Large intestine (tissue), 3 donors: ENCODE measurements around the gene SP4. TPM values are rescaled to one million over a fixed set of nuclear protein-coding genes. Genes with fewer than 3 reads are reported as not detected.

ENCODE experiments used
- DNase-seq, 2 donors: peaks; one replicate each; pipeline versions ENCODE4 v3.0.0 to v3.0.0-alpha.2; 2013
- H3K27ac ChIP-seq: one replicate; pipeline ENCODE4 v1.5.1; 2013; ENCODE audit warnings: low read length
- H3K27me3 ChIP-seq: 2 replicates; pipeline ENCODE4 v1.6.1; 2013; ENCODE audit warnings: low read length; ENCODE audit not compliant: control insufficient read depth, insufficient read depth
- H3K36me3 ChIP-seq: 2 replicates; pipeline ENCODE4 v1.6.1; 2013; ENCODE audit warnings: low read length; ENCODE audit not compliant: control insufficient read depth, insufficient read depth
- H3K4me1 ChIP-seq: one replicate; pipeline ENCODE4 v1.6.1; 2013; ENCODE audit warnings: low read length; ENCODE audit not compliant: control insufficient read depth, insufficient read depth
- H3K4me3 ChIP-seq: one replicate; pipeline ENCODE4 v1.5.1; 2013; ENCODE audit warnings: low read length
- H3K9me3 ChIP-seq: one replicate; pipeline ENCODE4 v1.6.1; 2013; ENCODE audit warnings: mild to moderate bottlenecking, low read depth, low read length, moderate library complexity; ENCODE audit not compliant: control insufficient read depth
- WGBS: methylation state at CpG from one replicate; pipeline ENCODE4 v1.1.5; 2013; ENCODE audit warnings: low lambda C conversion rate; ENCODE audit not compliant: insufficient coverage; 5-methylcytosine and 5-hydroxymethylcytosine counted together
- polyA plus RNA-seq: library from polyadenylated mRNA; unstranded; fragments of 120-200 nt; gene quantifications from one replicate; pipeline ENCODE4 v1.2.1, GENCODE V29; 2013

SP4 gene
- polyA plus RNA-seq, 1 donor = 5.0 TPM

GRCh38 chr7:21414795-21415393 lies 13.0 kb upstream of the SP4 start:
- H3K4me3 ChIP-seq = no peak overlapping the region
- peaks cover 14% of the 10 kb centered on the region for H3K27me3 ChIP-seq
- no peak for DNase-seq

GRCh38 chr7:21417647-21418046 lies 10.2 kb upstream of the SP4 start:
- H3K4me1 ChIP-seq = no peaks in the 10 kb centered on the region
- no peaks in the 10 kb centered on the region for H3K36me3 ChIP-seq
- H3K27me3 ChIP-seq = peaks cover 4% of the 10 kb centered on the region
- no peak overlapping the region for H3K4me3 ChIP-seq
- H3K9me3 ChIP-seq = no peaks in the 10 kb centered on the region
- DNase-seq = no peak
- no peak overlapping the region for H3K27ac ChIP-seq
- 70% methylated on average over 2 of the region's 4 CpGs for WGBS

More at GRCh38 chr7:21414795-21415393, 13.0 kb upstream of the SP4 start:
- no peak overlapping the region for H3K27ac ChIP-seq
- WGBS = 93% methylated on average over 4 of the region's 6 CpGs
- no peaks in the 10 kb centered on the region for H3K9me3 ChIP-seq
- H3K36me3 ChIP-seq = no peaks in the 10 kb centered on the region
- no peaks in the 10 kb centered on the region for H3K4me1 ChIP-seq

- H3K27me3 ChIP-seq = peaks cover under 1% of the 10 kb centered on the region
- no peak overlapping the region for H3K27ac ChIP-seq
- DNase-seq = no peak
- H3K9me3 ChIP-seq = no peaks in the 10 kb centered on the region
- no peaks in the 10 kb centered on the region for H3K36me3 ChIP-seq
- no peak overlapping the region for H3K4me3 ChIP-seq
- no peaks in the 10 kb centered on the region for H3K4me1 ChIP-seq
Observed at GRCh38 chr7:21422751-21423150, 5.1 kb upstream of the SP4 start.

- no CpG with 5 or more reads among the region's 10 CpGs for WGBS
- Histone ChIP-seq H3K4me1 (peaks cover 3% of the 10 kb centered on the region), H3K4me3 (no peak overlapping the region), H3K27me3 (no peaks in the 10 kb centered on the region), H3K9me3 (no peaks in the 10 kb centered on the region), H3K36me3 (no peaks in the 10 kb centered on the region), H3K27ac (no peak overlapping the region)
- DNase-seq = no peak
Observed at GRCh38 chr7:21425290-21425689, 2.6 kb upstream of the SP4 start.

- H3K4me1 ChIP-seq = peaks cover 3% of the 10 kb centered on the region
Observed at GRCh38 chr7:21426286-21427181, 1.3 kb upstream of the SP4 start.

GRCh38 chr7:21427182-21427870 lies 557 bp upstream of the SP4 start:
- DNase-seq = peak; percentile 99
- Histone ChIP-seq H3K27me3 (no peaks in the 10 kb centered on the region), H3K9me3 (no peaks in the 10 kb centered on the region), H3K27ac (peak overlapping the region; percentile 93), H3K36me3 (no peaks in the 10 kb centered on the region), H3K4me1 (peaks cover 3% of the 10 kb centered on the region), H3K4me3 (peak overlapping the region; percentile 91)
- WGBS = no CpG with 5 or more reads among the region's 57 CpGs

More at GRCh38 chr7:21426286-21427181, 1.3 kb upstream of the SP4 start:
- DNase-seq = no peak
- H3K4me3 ChIP-seq = peak overlapping the region; percentile 91
- no peaks in the 10 kb centered on the region for H3K27me3 ChIP-seq
- peak overlapping the region; percentile 29 for H3K27ac ChIP-seq
- WGBS = no CpG with 5 or more reads among the region's 35 CpGs
- H3K9me3 ChIP-seq = no peaks in the 10 kb centered on the region
- no peaks in the 10 kb centered on the region for H3K36me3 ChIP-seq

GRCh38 chr7:21428659-21428941 lies 717 bp downstream of the SP4 start:
- H3K9me3 ChIP-seq = no peaks in the 10 kb centered on the region
- WGBS = 4% methylated on average over 4 of the region's 5 CpGs
- H3K36me3 ChIP-seq = no peaks in the 10 kb centered on the region
- peak overlapping the region; percentile 70 for H3K4me3 ChIP-seq
- no peaks in the 10 kb centered on the region for H3K27me3 ChIP-seq
- peaks cover 3% of the 10 kb centered on the region for H3K4me1 ChIP-seq
- peak overlapping the region; percentile 77 for H3K27ac ChIP-seq
- no peak for DNase-seq

GRCh38 chr7:21429021-21429420 lies 1.1 kb downstream of the SP4 start:
- no peak overlapping the region for H3K4me3 ChIP-seq
- peaks cover 3% of the 10 kb centered on the region for H3K4me1 ChIP-seq
- H3K36me3 ChIP-seq = no peaks in the 10 kb centered on the region
- WGBS = 0% methylated on average over 1 of the region's 3 CpGs
- DNase-seq = no peak
- H3K9me3 ChIP-seq = no peaks in the 10 kb centered on the region
- no peaks in the 10 kb centered on the region for H3K27me3 ChIP-seq
- H3K27ac ChIP-seq = no peak overlapping the region

GRCh38 chr7:21429786-21430574 lies 2.1 kb downstream of the SP4 start:
- no CpG with 5 or more reads among the region's 8 CpGs for WGBS
- peaks cover 3% of the 10 kb centered on the region for H3K4me1 ChIP-seq
- H3K27ac ChIP-seq = no peak overlapping the region
- no peaks in the 10 kb centered on the region for H3K36me3 ChIP-seq
- no peak for DNase-seq
- H3K27me3 ChIP-seq = no peaks in the 10 kb centered on the region
- H3K4me3 ChIP-seq = no peak overlapping the region
- H3K9me3 ChIP-seq = no peaks in the 10 kb centered on the region

GRCh38 chr7:21430575-21430954 lies 2.7 kb downstream of the SP4 start:
- DNase-seq = no peak
- H3K9me3 ChIP-seq = no peaks in the 10 kb centered on the region
- H3K36me3 ChIP-seq = no peaks in the 10 kb centered on the region
- H3K27ac ChIP-seq = no peak overlapping the region
- H3K4me1 ChIP-seq = peaks cover 3% of the 10 kb centered on the region
- no peak overlapping the region for H3K4me3 ChIP-seq
- WGBS = 100% methylated on average over 1 of the region's 3 CpGs
- H3K27me3 ChIP-seq = no peaks in the 10 kb centered on the region
